Loucy (cell line): ENCODE measurements around the gene CNOT10.

ENCODE experiments used
- H2AFZ ChIP-seq: fragments of 200-600 bp; sonication (generic); 2 replicates; pipeline ENCODE4 v1.6.0; 2016; ENCODE audit warnings: antibody characterized with exemption, mild to moderate bottlenecking, low read length, moderate library complexity
- H3F3A ChIP-seq: fragments of 200-600 bp; 2 replicates; pipeline ENCODE4 v1.6.0; 2016; ENCODE audit warnings: antibody characterized with exemption, low read depth, mild to moderate bottlenecking
- H3K27me3 ChIP-seq: fragments of 200-600 bp; sonication (generic); 2 replicates; pipeline ENCODE4 v1.6.1; 2014; ENCODE audit warnings: low read length, mild to moderate bottlenecking; ENCODE audit not compliant: insufficient read depth, poor library complexity, severe bottlenecking
- H3K36me3 ChIP-seq: fragments of 200-600 bp; sonication (generic); 2 replicates; pipeline ENCODE4 v1.6.1; 2016; ENCODE audit warnings: low read length; ENCODE audit not compliant: insufficient read depth
- H3K4me1 ChIP-seq: fragments of 200-600 bp; sonication (generic); 2 replicates; pipeline ENCODE4 v1.5.1; 2014; ENCODE audit warnings: low read length, mild to moderate bottlenecking; ENCODE audit not compliant: insufficient read depth, poor library complexity, severe bottlenecking
- H3K4me2 ChIP-seq: fragments of 200-600 bp; sonication (generic); 2 replicates; pipeline ENCODE4 v1.6.0; 2014; ENCODE audit warnings: antibody characterized with exemption, low read length, low read depth, mild to moderate bottlenecking; ENCODE audit not compliant: poor library complexity, severe bottlenecking
- H3K4me3 ChIP-seq: fragments of 200-600 bp; sonication (generic); 2 replicates; pipeline ENCODE4 v1.5.1; 2014; ENCODE audit warnings: low read length, mild to moderate bottlenecking, mixed read lengths; ENCODE audit not compliant: poor library complexity, severe bottlenecking
- H3K79me2 ChIP-seq: fragments of 200-600 bp; sonication (generic); 2 replicates; pipeline ENCODE4 v1.6.1; 2014; ENCODE audit warnings: low read length; ENCODE audit not compliant: insufficient read depth
- H3K9ac ChIP-seq: fragments of 200-600 bp; sonication (generic); 2 replicates; pipeline ENCODE4 v1.6.0; 2014; ENCODE audit warnings: mild to moderate bottlenecking, low read depth, low read length, moderate library complexity; ENCODE audit not compliant: poor library complexity, severe bottlenecking
- H3K9me2 ChIP-seq: fragments of 200-600 bp; sonication (generic); replicated peaks from 2 replicates; pipeline ENCODE4 v1.6.1; 2016; ENCODE audit warnings: low read depth, low read length, mixed read lengths
- H3K9me3 ChIP-seq: fragments of 200-600 bp; sonication (generic); 2 replicates; pipeline ENCODE4 v1.6.1; 2014; ENCODE audit warnings: mild to moderate bottlenecking, antibody characterized with exemption, low read length, low read depth; ENCODE audit not compliant: insufficient read depth
- H4K20me1 ChIP-seq: fragments of 200-600 bp; sonication (generic); 2 replicates; pipeline ENCODE4 v1.6.0; 2014; ENCODE audit warnings: antibody characterized with exemption, low read length, mild to moderate bottlenecking; ENCODE audit not compliant: insufficient read depth, poor library complexity, severe bottlenecking
- CTCF ChIP-seq: fragments of 200-600 bp; sonication (generic); conservative IDR thresholded peaks from 2 replicates; pipeline ENCODE4 v1.5.1; 2014; ENCODE audit warnings: mild to moderate bottlenecking, antibody characterized with exemption, low read length
- EZH2phosphoT487 ChIP-seq: fragments of 200-600 bp; IDR thresholded peaks from 2 replicates; pipeline ENCODE4 v1.6.1; 2018; ENCODE audit warnings: antibody characterized with exemption, mild to moderate bottlenecking, moderate library complexity, borderline replicate concordance

Gene CNOT10

GRCh38 chr3:32691847-32692246 is 6.9 kb downstream of the CNOT10 start:
- Histone ChIP-seq H3F3A (no peaks in the 10 kb centered on the region), H4K20me1 (peaks cover 9% of the 10 kb centered on the region), H3K4me3 (no peak overlapping the region), H3K36me3 (no peaks in the 10 kb centered on the region), H2AFZ (no peak overlapping the region), H3K4me2 (peak overlapping the region; percentile 17), H3K79me2 (peaks cover 79% of the 10 kb centered on the region), H3K9me3 (no peaks in the 10 kb centered on the region), H3K27me3 (no peaks in the 10 kb centered on the region), H3K9me2 (no peaks in the 10 kb centered on the region), H3K9ac (no peak overlapping the region), H3K4me1 (peaks cover 15% of the 10 kb centered on the region)
- TF ChIP-seq EZH2phosphoT487 (no peak), CTCF (no peak)

GRCh38 chr3:32696523-32696922 is 11.5 kb downstream of the CNOT10 start:
- H3K4me3 ChIP-seq, result no peak overlapping the region
- peaks cover 68% of the 10 kb centered on the region for H3K79me2 ChIP-seq
- peaks cover 6% of the 10 kb centered on the region for H3K4me1 ChIP-seq
- no peaks in the 10 kb centered on the region for H3F3A ChIP-seq
- no peak overlapping the region for H3K9ac ChIP-seq
- H3K36me3 ChIP-seq, result no peaks in the 10 kb centered on the region
- no peaks in the 10 kb centered on the region for H3K9me2 ChIP-seq
- H3K9me3 ChIP-seq, result no peaks in the 10 kb centered on the region
- no peak for TF ChIP-seq EZH2phosphoT487
- TF ChIP-seq CTCF, result no peak
- H3K27me3 ChIP-seq, result no peaks in the 10 kb centered on the region
- H3K4me2 ChIP-seq, result no peak overlapping the region
- no peak overlapping the region for H2AFZ ChIP-seq
- H4K20me1 ChIP-seq, result peaks cover 5% of the 10 kb centered on the region

- no peaks in the 10 kb centered on the region for H3F3A ChIP-seq
- no peak overlapping the region for H3K4me2 ChIP-seq
- H3K9me2 ChIP-seq, result no peaks in the 10 kb centered on the region
- peaks cover 5% of the 10 kb centered on the region for H4K20me1 ChIP-seq
- H3K4me3 ChIP-seq, result no peak overlapping the region
- H3K4me1 ChIP-seq, result peaks cover 4% of the 10 kb centered on the region
- no peaks in the 10 kb centered on the region for H3K27me3 ChIP-seq
- H3K9me3 ChIP-seq, result no peaks in the 10 kb centered on the region
- no peaks in the 10 kb centered on the region for H3K36me3 ChIP-seq
- TF ChIP-seq CTCF (no peak), EZH2phosphoT487 (no peak)
- no peak overlapping the region for H3K9ac ChIP-seq
- H2AFZ ChIP-seq, result no peak overlapping the region
- H3K79me2 ChIP-seq, result peaks cover 64% of the 10 kb centered on the region
Measured at GRCh38 chr3:32698506-32698905, 13.5 kb downstream of the CNOT10 start.
